Thoracic aorta (tissue), 2 donors: ENCODE data around the gene RABL6. TPM values are rescaled to one million over a fixed set of nuclear protein-coding genes. Genes with fewer than 3 reads are reported as not detected.

Experiments
- ATAC-seq: fragments of 150-250 bp; one replicate; pipeline ENCODE4 v1.8.0; 2017; ENCODE audit warnings: low read depth; ENCODE audit not compliant: insufficient number of reproducible peaks, low FRiP score
- DNase-seq: peaks from one replicate; pipeline ENCODE4 v3.0.0-alpha.2; 2020; ENCODE audit warnings: low spot score
- H3K27ac ChIP-seq, 2 donors: fragments of 200-600 bp; sonication (generic); 1 replicate in 1 of 2; 2 replicates in 1 of 2; pipeline ENCODE4 v1.5.1; 2016; ENCODE audit warnings: mild to moderate bottlenecking in 2 of 2, moderate library complexity in 2 of 2
- H3K27me3 ChIP-seq: fragments of 200-600 bp; sonication (generic); replicated peaks from 2 replicates; pipeline ENCODE4 v1.6.0; 2016; ENCODE audit warnings: mild to moderate bottlenecking; ENCODE audit not compliant: insufficient read depth
- H3K36me3 ChIP-seq: fragments of 200-600 bp; sonication (generic); one replicate; pipeline ENCODE4 v1.5.1; 2016
- H3K4me1 ChIP-seq, 2 donors: fragments of 200-600 bp; sonication (generic); 1 replicate in 1 of 2; 2 replicates in 1 of 2; pipeline versions ENCODE4 v1.5.1 to v1.6.0; 2016; ENCODE audit warnings: low read depth in 2 of 2, mild to moderate bottlenecking in 1 of 2; ENCODE audit not compliant: control insufficient read depth in 1 of 2
- H3K4me3 ChIP-seq: fragments of 200-600 bp; sonication (generic); 2 replicates; pipeline ENCODE4 v1.5.1; 2016; ENCODE audit warnings: mild to moderate bottlenecking
- H3K9me3 ChIP-seq: fragments of 200-600 bp; sonication (generic); 2 replicates; pipeline ENCODE4 v1.5.1; 2016
- total RNA-seq, 2 donors: library from RNA; depleted of rRNA; stranded (reverse); fragments of >200 nt; gene quantifications; one replicate each; pipeline versions ENCODE4 v1.1.0 to v1.2.3, GENCODE V29; 2016
- TF ChIP-seq, protein P1 (sequence below): fragments of 200-600 bp; sonication (generic); IDR thresholded peaks from one replicate; pipeline ENCODE4 v1.5.1; 2019; ENCODE audit warnings: antibody characterized with exemption

RABL6 gene
- total RNA-seq, 2 donors from 2014 or later, result 61.7 to 86.2 TPM

DNA sequence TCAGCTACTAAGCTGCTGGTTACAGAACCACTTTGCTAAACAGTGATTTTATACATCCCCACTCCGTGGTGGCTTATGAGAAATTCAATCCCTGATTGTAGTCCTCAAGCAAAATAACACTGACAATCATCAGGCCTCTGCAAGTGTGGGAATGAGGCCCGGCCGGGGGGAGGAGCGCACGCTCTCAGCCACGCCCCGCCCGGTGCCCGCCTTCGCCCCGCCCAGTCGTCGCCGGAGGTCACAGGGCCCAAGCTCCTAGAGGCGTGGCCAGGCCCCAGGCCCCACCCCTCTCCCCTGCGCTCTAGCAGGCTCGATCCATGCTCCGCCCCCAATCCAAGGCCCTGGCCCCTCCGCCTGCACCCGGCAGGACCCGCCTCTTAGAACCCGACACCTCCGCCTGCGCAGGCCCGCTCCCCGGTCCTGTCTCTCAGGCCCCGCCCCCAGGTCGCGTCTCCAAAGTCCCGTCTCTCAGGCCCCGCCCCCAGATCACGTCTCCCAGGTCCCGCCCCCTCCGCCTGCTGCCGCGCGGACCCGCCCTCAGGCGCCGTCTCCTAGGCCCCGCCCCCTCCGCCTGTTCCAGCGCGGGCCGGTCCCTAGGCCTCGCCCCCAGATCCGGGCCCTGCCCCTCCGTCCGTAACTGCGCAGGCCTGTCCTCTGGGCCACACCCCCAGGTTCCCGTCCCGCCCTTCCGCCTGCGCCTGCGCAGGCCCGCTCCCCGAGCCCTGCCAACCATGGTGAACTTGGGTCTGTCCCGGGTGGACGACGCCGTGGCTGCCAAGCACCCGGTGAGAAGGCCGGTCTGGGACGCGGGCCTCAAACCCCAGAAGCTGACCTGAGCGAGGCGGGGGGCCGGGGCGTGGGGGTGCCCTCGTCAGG lies 16.9 kb upstream of the RABL6 start, which contains the start of gene TMEM141:
Gene TMEM141, plus strand, starts transcription at position 705 of the 876 bp plus-strand sequence. Its CDS starts 27 bp downstream, at position 732.
- TF ChIP-seq, protein P1, sequence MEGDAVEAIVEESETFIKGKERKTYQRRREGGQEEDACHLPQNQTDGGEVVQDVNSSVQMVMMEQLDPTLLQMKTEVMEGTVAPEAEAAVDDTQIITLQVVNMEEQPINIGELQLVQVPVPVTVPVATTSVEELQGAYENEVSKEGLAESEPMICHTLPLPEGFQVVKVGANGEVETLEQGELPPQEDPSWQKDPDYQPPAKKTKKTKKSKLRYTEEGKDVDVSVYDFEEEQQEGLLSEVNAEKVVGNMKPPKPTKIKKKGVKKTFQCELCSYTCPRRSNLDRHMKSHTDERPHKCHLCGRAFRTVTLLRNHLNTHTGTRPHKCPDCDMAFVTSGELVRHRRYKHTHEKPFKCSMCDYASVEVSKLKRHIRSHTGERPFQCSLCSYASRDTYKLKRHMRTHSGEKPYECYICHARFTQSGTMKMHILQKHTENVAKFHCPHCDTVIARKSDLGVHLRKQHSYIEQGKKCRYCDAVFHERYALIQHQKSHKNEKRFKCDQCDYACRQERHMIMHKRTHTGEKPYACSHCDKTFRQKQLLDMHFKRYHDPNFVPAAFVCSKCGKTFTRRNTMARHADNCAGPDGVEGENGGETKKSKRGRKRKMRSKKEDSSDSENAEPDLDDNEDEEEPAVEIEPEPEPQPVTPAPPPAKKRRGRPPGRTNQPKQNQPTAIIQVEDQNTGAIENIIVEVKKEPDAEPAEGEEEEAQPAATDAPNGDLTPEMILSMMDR, result no peak
- Histone ChIP-seq H3K9me3 (no peaks in the 10 kb centered on the region), H3K27me3 (no peaks in the 10 kb centered on the region), H3K36me3 (no peaks in the 10 kb centered on the region), H3K4me3 (peak within 1 kb of the TSS; percentile 93), H3K27ac (peak within 1 kb of the TSS; percentile 75 to 83), H3K4me1 (peaks cover 2 to 14% of the 10 kb centered on the region in 2 donors)
- DNase-seq (peak; percentile 100), ATAC-seq (peak; percentile 93)

DNA sequence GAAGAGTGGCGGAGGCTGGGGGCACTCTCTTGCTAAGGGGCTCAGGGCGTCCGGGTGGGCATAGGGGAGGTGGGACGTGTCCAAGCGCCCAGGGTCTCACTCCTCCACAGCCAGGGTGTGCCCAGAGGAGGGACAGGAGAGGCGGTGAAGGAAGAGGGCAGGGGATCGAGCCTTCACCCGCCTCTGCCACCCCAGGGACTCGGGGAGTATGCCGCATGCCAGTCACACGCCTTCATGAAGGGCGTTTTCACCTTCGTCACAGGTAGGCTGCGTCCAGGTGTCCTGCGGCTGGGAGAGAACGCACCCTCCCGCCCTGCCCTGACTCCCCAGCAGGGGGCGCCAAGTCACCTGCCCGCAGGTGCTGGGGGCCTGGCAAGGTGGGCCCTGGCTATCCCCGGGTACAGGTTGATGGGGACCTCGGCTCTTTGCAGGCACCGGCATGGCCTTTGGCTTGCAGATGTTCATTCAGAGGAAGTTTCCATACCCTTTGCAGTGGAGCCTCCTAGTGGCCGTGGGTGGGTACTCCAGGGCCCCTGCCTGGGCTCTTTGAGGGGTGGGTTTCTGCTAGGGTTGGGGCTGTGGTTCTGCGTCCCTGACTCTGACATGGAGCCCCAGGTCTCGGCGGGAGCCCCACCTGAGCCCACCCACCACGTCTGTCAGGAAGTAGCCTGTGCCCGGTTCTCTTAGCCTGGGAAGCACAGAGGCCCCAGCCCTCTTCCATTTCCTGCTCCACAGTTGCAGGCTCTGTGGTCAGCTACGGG lies 16.1 kb upstream of the RABL6 start:
- H3K9me3 ChIP-seq, result no peaks in the 10 kb centered on the region
- peak overlapping the region; percentile 75 to 83 for H3K27ac ChIP-seq
- TF ChIP-seq, protein P1, result peak; percentile 95
- no peak for DNase-seq
- H3K27me3 ChIP-seq, result no peaks in the 10 kb centered on the region
- H3K4me1 ChIP-seq, result peaks cover 2 to 14% of the 10 kb centered on the region in 2 donors
- no peaks in the 10 kb centered on the region for H3K36me3 ChIP-seq
- ATAC-seq, result no peak
- H3K4me3 ChIP-seq, result peak overlapping the region; percentile 93

GRCh38 chr9:136792321-136793085 lies 15.2 kb upstream of the RABL6 start:
- peaks cover 2 to 14% of the 10 kb centered on the region in 2 donors for H3K4me1 ChIP-seq
- TF ChIP-seq, protein P1, result no peak
- no peaks in the 10 kb centered on the region for H3K36me3 ChIP-seq
- H3K9me3 ChIP-seq, result no peaks in the 10 kb centered on the region
- no peak overlapping the region for H3K27ac ChIP-seq
- H3K4me3 ChIP-seq, result peak overlapping the region; percentile 93
- DNase-seq (no peak), ATAC-seq (no peak)
- H3K27me3 ChIP-seq, result no peaks in the 10 kb centered on the region

- TF ChIP-seq, protein P1, result no peak
- H3K4me1 ChIP-seq, result peaks cover 2 to 14% of the 10 kb centered on the region in 2 donors
- ATAC-seq (no peak), DNase-seq (no peak)
- no peaks in the 10 kb centered on the region for H3K9me3 ChIP-seq
- H3K27ac ChIP-seq, result no peak overlapping the region
- no peaks in the 10 kb centered on the region for H3K36me3 ChIP-seq
- H3K4me3 ChIP-seq, result no peak overlapping the region
- H3K27me3 ChIP-seq, result no peaks in the 10 kb centered on the region
Observed at GRCh38 chr9:136793086-136793946, 14.4 kb upstream of the RABL6 start.
